NCI-H82 treated with DMSO at 0.1 percent for 48 hours (cell line): ENCODE results near the gene STK32B.
A peak's percentile ranks its signal among the peaks of the same experiment; 100 is the strongest.
"Not testable (repeated sequence)": the region's sequence is repeated elsewhere in the genome, so short reads cannot be mapped to it uniquely, and the experiment has no call there.

Experiments used
- DNase-seq: peaks from one replicate; lab custom pipeline; 2025; ENCODE audit not compliant: unreplicated experiment; lab: John Stamatoyannopoulos, UW

STK32B gene

DNA sequence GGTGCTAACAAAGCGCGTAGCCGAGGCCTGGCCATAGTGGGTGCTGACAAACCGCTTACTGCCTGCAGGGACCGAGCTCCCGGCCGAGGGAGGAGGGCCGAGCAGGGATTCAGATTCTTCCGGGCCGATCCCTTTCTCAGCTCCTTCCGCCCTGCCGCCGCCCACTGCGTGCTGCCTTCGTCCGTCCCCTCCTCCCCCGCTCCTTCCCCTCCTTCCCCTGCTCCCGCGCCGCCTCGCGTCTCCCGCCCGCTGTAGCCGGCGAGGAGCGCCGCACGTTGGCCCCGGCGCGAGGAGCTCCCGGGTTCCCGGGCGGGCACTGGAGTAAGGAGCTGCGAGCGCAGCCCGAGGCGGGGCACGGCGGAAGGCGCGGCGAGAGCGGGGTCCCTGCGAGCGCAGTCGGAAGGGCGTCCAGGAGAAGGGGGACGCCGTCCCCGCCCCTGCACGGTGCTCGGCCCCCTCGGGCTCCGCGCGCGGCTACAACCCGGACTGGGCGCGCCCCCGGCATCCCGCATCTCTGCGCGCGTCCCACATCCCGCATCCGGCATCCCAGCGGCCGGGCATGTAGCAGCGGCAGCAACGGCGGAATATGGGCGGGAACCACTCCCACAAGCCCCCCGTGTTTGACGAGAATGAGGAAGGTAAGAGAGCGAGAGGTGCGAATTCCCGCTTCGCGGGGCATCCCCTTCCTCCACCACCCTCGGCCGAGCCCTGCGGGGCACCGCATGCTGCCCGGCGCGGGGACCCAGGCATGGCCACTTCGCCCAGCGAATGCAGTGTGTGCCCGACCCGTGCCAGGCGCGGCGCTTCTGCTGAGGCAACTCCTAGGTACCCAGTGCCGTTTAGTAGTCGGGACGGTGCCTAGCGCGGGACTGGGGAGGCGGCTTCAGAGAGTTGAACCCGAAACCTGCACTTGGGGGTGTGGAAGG is at the start of gene STK32B:
STK32B (plus strand) TSS at position 203 of the 926 bp plus-strand sequence.
- peak; percentile 36 for DNase-seq

DNA sequence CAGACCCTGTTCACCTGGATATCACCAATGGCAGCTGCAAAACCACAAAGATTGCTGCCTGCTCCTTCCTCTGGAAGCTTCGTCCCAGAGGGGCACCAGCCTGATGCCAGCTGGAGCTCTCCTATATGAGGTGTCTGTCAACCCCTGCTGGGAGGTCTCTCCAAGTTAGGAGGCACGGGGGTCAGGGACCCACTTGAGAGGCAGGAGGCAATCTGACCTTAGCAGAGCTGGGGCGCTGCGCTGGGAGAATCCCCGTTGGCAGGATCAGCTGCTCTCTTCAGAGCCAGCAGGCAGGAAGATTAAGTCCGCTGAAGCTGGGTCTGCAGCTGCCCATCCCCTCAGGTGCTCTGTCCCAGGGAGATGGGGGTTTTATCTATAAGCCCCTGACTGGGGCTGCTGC is 49.6 kb upstream of the STK32B start:
- not testable (repeated sequence) for DNase-seq

DNA sequence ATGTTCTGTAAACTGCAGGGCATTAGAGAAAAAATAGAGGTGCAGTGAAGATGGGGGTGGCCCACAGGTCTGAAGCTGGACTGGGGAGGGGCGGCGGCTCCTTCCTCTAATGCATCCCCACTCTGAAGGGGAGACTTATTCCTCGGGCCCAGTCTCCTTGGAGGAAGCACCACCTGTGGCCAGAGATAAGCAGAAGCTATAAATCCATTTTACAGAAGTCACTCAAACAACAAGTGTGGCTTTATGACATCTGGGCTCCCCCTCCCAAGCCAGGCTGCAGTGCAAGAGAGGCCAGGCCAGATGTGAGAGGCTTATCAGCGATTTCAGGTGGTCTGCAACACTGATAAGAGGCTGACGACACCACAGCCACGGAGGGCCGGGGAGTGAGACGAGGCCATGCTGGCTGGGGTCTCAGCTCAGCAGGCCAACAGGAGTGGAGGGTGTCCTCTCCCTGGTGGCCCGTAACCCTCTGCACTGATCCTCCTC is 47.9 kb upstream of the STK32B start:
- DNase-seq = no peak

DNA sequence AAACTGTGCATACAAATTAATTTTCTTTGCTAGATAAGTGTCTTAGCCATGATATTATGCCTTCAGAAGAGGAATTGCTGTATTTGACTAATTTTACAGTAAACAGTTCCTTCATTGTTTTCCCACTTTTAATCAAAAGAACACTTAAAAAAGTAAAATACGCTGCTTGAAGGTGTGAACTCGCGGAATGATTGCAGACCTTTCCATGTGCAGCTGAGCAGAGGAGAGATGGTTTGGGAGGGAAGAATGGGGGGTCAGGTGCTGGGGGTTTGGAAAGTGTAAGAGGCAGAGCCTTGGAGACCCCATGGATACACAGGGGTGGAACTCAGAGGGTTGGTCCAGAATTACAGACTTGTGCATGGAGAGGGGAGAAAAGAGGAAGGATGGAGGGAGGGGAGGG is 47.4 kb upstream of the STK32B start:
- no peak for DNase-seq

DNA sequence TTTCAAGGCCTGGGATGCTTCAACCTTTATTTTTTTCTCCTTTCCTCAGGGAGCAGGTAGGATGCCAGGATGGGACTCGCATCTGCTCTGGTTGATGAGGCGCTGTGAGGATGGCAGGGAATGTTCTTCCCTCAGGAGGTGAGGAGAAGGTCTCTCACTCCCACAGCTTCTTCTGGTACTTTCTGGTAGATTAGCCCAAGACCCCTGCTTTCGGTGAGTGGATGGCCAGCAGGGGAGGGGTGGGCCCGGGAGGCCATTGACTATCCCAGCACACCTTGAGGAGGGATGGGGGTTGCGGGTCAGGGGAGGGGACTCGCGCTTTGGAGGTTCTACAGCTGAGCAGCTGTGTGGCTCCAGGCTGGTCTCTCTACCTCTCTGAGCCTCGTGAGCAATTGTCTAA is 46.8 kb upstream of the STK32B start:
- no peak for DNase-seq

DNA sequence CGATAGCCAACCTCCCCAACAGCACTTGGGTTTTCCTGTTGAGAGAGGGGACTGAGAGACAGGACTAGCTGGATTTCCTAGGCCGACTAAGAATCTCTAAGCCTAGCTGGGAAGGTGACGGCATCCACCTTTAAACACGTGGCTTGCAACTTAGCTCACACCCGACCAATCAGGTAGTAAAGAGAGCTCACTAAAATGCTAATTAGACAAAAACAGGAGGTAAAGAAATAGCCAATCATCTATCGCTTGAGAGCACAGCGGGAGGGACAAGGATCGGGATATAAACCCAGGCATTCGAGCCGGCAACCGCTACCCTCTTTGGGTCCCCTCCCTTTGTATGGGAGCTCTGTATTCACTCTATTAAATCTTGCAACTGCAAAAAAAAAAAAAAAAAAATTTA is 44.3 kb upstream of the STK32B start:
- DNase-seq = not testable (repeated sequence)

DNA sequence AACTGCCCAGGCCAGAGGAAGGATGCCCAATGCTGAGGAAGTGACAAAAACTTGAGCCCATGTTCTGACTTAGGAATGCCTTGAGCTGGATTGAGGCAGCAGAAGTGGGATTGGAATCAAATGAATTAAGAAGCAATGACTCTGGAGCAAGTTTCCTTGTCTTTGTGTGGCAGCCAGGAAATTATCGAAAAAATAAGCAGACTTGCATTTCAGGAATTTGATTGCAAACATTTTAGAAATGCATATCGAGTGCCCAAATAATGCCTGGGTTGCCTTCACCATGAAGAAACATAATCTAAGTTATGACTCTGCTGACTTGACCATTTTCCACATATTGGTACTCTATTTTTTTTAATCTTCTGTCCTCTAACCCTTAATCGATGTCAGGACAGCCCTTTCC is 41.5 kb upstream of the STK32B start:
- DNase-seq = no peak

DNA sequence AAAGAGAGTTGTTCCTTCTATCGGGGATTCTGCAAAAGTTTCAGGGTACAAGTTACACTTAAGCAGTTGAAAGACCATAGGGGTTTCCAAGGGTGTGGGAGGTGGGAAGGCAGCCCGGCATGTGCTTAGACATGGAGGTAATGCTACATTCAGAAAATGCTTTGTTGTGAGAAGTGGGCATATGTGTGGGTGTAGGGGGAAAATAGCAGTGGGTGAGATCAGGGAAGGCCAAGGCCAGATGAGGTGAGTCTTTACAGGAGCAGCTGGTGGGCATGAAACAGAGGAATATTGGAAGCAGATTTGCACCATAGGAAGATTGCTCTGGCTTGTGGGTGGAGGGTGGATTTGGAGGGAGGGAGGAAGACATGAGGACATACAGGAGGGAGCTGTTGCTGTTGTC is 40.3 kb upstream of the STK32B start:
- DNase-seq = no peak

DNA sequence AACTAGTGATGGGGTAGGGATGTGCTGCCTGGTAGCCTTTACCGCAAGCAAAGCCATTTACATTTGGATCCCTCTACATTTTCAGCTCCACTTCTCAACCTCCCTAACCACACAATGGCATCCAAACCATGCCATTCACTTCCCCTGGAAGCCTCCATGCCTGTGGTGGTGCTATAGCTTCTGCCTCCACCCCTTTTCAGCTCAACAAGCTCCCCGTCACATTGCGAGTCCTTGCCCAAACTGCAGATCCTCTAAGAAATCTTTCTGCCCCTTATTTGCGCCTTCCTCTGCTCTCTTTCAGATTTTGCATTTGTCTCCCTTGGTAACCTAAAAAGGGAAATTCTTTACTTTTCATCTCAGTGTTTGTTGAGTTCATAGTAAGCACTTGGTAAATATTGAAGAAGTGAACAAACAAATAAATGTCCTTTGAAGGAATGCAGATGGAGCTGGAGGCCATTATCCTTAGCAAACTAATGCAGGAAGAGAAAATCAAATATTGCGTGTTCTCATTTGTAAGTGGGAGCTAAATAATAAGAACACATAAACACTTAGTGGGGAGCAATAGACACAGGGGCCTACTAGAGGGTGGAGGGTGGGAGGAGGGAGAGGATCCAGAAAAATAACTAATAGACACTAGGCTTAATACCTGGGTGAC is 38.9 kb upstream of the STK32B start:
- no peak for DNase-seq

DNA sequence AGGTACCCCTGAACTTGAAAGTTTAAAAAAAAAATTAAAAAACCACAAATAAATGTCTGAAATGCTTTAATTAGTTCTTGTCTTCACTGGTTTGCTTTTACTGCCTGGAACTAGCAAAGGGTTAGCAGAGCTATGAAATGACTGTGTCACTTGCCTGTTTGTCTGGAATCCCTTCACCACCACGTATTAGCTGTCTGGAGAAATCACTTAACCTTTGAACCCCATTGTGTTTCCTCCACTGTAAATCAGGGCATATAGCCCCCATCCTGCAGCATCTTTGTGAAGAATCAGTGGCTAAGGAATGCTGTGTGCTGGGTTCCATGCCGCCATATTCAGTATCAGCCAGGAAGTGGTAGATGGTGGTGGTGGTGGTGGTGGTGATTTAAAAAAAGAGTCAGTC is 38.3 kb upstream of the STK32B start:
- DNase-seq = no peak

DNA sequence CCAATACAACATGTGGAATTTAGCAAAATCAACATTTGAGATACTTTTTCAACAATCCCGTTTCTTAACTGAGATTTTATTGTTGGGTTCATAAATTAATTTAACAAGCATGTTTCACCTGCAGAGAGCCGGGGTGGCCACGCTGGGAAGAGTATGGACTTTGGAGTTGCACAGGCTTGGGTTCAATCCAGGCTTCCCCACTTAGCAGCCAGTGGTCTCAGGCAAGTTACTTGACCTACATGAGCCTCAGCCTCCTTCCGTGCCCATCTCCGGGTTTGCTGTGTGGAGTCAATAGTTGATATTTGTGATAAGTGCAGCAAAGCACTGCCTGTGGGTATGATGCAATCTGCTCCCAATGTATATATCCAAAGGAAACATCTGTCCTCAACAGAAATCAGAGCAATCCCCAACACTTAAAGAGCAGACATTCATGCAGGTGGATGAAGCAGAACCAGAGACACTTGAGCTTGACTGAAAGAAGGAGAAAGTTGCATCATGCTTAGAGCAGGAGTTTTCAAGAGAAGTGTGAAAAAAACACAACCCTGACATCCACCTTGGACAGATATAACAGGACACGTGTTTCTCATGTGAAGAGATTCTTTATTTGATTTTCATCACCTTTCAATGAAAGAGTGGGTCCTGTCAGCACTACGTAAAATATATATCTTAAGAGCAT is 37.1 kb upstream of the STK32B start:
- DNase-seq = no peak

DNA sequence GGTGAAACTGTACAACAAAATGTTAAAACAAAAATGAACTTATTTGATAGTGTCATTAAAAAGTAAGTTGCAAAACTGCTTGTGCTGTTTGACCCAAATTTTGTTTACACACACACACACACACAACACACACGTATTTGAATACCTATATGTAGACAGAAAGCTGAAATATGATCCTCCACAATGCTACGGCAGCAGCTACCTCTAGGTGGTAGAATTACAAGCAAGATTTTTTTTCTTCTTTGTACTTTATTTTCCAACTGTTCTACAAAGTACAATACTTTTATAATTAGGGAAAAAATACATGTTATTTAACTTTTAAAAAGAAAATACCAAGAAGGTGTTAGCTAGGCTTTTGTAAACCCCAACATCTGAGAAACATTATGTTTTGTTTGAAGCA is 33.2 kb upstream of the STK32B start:
- DNase-seq = no peak

DNA sequence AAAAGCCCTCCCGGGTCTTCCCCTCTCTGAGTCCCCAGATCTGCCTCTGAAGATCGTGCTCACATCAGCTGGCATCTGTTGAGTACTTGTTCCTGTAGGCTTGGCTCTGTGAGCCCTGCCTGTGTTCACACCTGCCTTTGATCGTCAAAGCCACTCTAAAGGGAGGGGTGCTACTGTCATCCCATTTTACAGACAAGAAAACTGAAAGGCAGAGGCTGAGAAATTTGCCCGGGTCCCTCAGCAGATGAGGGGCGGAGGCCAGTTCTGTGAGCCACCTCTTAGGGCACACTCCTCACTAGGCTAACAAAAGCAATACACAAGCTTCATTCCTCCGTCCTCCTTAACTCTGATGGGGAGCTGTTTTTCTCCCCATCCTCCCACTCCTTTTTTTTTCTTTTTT is 32.7 kb upstream of the STK32B start:
- no peak for DNase-seq

DNA sequence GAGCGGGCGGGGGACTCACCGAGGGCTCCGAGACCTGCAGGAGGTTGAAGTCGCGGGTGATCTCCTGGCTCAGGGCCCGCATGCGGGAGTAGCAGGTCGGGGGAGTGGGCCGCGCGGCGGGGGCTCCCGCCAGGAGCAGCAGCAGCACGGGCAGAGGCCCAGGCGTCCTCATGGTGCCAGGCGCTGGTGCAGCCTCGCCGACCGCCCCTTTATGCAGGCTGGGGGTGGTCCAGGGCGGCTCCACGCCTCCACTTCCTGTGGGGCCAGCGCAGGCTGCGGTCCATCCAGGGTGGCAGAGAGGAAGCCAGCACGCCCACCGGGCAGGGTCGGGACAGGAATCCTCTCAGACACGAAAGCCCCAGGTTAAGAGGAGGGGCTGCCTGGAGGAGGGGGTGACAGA is 32.0 kb upstream of the STK32B start, which contains the start of gene CYTL1:
CYTL1 (minus strand) TSS at position 185 of the 400 bp plus-strand sequence; CDS start at position 172, 13 bp downstream.
- no peak for DNase-seq

DNA sequence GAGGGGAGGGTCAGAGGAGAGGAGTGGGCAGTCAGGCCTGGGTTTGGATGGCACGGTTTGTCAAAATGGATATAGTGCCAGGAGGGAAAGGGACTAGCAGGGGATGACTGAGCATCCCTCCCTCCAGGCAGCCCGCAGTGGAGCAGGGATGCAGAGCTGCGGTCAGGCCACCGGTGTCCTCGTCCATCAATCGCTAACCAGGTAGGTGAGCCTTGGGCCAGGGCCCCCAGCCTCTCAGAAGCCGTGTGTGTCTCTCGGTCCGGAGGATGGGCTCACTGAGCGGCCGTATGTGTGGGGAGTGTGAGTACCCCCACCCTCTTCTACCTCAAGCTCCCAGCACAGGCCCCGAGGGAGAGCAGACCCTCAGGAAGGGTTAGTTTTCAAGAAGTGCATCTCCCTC is 31.5 kb upstream of the STK32B start:
- DNase-seq = no peak

DNA sequence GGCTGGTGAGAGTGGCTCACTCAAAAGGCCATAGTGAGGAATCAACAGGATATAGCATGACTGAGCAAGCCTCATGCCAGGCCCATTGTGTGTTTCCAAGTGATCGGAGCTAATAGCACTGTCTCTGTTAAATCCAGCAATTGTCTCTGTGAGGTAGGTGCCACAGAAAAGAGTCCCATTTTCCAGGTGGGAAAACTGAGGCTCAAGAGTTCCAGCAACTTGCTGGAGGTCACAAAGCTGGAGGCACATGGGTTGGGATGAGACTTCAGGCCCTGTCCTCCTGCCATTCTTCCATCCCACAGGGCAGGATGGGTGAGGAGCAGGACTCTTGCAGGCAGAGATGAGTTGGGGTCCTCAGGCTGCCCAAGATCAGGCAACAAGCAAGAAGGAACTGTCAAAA is 30.9 kb upstream of the STK32B start:
- no peak for DNase-seq

DNA sequence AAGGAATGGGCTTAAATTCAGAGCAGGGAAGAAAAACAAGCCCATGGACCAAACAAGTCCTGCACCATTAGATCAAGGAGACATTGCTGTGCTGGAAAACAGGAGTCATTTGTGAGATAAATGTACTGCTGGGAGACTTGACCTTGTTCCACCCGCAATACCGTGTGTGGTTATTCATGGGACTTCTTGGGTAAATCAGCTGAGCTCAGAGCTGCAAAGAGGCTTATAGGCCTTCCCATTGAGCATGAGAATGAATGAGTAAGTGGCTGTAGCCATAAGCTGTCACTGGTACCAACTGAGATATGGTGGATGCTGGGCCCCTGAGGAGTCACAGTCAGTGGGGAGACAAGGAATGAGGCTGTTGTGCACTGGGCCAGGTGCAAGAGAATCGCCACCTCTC is 29.7 kb upstream of the STK32B start:
- no peak for DNase-seq

DNA sequence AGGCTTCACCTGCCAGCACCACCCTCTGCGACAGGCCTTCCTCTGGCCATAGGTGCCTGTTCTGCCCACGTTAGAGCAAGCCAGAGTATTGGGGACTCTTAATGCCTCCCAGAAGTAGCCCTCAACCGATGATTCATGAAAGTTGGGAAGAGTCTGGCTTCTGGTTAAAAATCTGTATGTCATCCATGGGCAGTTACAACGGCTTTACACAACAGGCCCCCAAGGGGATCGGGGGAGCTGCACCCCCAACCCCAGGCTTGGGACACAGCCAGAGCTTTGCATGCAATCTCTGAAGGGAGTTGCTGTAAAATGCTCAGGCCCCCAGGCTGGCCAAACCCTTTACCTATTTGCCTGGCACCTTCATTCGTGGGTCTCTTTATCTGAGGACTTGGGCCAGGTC is 26.6 kb upstream of the STK32B start:
- DNase-seq = no peak

DNA sequence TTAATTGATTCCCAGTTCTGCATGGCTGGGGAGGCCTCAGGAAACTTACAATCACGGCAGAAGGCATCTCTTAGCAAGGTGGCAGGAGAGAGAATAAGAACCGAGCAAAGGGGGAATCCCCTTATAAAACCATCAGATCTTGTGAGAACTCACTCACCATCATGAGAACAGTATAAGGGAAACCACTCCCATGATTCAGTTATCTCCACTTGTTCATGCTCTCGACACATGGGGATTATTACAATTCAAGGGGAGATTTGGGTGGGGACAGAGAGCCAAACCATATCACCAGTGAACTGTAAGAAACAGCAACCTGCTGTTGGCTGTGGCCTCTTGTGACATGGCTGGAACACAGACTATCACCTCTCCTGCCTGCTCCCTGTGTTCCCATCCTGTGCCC is 24.9 kb upstream of the STK32B start:
- DNase-seq = no peak

DNA sequence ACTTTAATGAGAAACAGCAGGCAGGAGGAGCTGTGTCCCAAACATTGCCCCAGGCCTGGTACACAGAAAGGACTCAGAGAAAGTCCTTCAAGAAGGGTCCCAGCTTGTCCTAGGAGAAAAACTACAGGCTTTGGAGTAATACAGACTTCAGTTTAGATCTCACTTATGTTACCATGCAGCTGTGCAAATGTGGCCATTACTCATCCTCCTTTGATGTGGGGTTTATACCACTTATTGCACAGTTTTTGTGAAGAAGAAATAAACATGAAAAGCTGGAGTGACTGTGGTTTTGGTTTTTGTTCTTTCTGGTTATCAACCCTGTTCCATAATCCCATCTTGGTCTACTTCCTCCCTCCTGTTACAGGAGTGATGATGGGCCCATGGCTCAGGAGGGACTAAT is 23.9 kb upstream of the STK32B start:
- no peak for DNase-seq

DNA sequence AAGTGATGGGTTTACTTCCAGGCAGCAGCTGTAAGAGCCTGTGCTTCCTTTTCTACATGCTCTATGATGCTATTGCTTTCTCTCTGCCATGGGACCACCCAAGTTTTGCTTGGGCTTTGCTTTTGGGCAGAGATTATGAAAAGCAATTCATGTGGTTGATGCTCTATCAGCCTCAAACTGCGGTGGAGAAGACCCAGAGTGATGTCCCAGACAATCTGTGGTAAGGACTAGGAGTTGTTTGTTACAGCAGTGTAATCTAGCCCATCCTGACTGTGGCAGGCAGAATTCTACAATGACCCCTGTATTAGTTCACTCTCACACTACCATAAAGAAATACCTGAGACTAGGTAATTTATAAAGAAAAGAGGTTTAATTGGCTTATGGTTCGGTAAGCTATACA is 22.8 kb upstream of the STK32B start:
- no peak for DNase-seq

DNA sequence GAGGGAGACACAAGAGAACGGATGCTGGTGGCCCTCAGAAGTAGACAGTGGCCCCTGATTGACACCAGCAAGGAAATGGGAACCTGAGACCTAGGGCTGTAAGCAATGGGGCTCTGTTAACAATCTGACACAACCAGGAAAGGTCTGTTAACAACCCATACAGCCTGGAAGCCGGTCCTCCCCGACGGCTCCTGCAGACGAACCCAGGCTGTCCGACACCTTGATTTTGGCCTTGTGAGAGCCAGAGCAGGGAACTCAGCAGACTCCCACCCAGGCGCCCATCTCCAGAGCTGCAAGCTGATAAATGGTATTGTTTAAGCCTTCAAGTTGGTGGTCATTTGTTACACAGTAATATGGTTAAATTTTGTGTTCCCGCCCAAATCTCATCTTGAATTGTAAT is 21.8 kb upstream of the STK32B start:
- no peak for DNase-seq
